Naive thymus-derived CD4-positive, alpha-beta T cell (primary cell): Measurements from ENCODE around the gene VWA5B1. TPM values are rescaled to one million over a fixed set of nuclear protein-coding genes. Genes with fewer than 3 reads are reported as not detected.
A peak's percentile ranks its signal among the peaks of the same experiment; 100 is the strongest.

Source experiments
- ATAC-seq: fragments of 150-1000 bp; cut with Tn5 transposase; 2 replicates; pipeline ENCODE4 v1.10.0; 2021; ENCODE audit warnings: mild to moderate bottlenecking, moderate library complexity
- CTCF ChIA-PET: fragments of 350-600 bp; sonication (Branson Sonifier 250); formaldehyde crosslinking; loops from one replicate; lab custom pipeline; 2021; ENCODE audit warnings: antibody characterized with exemption; lab: Charles Lee
- POLR2A ChIA-PET: fragments of 350-600 bp; sonication (Branson Sonifier 250); formaldehyde crosslinking; loops from one replicate; lab custom pipeline; 2021; ENCODE audit warnings: antibody characterized with exemption, inconsistent platforms; lab: Charles Lee
- DNase-seq, 9 donors: peaks; one replicate each; pipeline versions ENCODE4 v3.0.0 to v3.0.0-alpha.2; 2020 to 2022; ENCODE audit warnings: mixed read lengths in 1 of 9
- H3K27ac ChIP-seq: one replicate; pipeline ENCODE4 v1.7.0; 2013; ENCODE audit warnings: mild to moderate bottlenecking, low read depth, low read length, moderate library complexity
- H3K27me3 ChIP-seq, 2 donors: one replicate each; pipeline ENCODE4 v1.7.0; 2013; ENCODE audit warnings: low read length in 2 of 2, mild to moderate bottlenecking in 2 of 2, moderate library complexity in 2 of 2; ENCODE audit not compliant: control insufficient read depth in 2 of 2, insufficient read depth in 2 of 2
- H3K36me3 ChIP-seq, 3 experiments: 1 replicate in 2 of 3; 2 replicates in 1 of 3; pipeline ENCODE4 v1.7.0; 2013; ENCODE audit warnings: low read length in 3 of 3, mild to moderate bottlenecking in 3 of 3, moderate library complexity in 1 of 3; ENCODE audit not compliant: insufficient read depth in 3 of 3, control insufficient read depth in 2 of 3
- H3K4me1 ChIP-seq, 2 donors: one replicate each; pipeline ENCODE4 v1.7.0; 2013; ENCODE audit warnings: low read length in 2 of 2, mild to moderate bottlenecking in 2 of 2, moderate library complexity in 1 of 2; ENCODE audit not compliant: control insufficient read depth in 2 of 2, insufficient read depth in 2 of 2
- H3K4me3 ChIP-seq: 2 replicates; pipeline ENCODE4 v1.7.0; 2013; ENCODE audit warnings: mild to moderate bottlenecking, low read length
- H3K9me3 ChIP-seq, 3 experiments: 1 replicate in 2 of 3; 2 replicates in 1 of 3; pipeline ENCODE4 v1.7.0; 2013; ENCODE audit warnings: low read length in 3 of 3; ENCODE audit not compliant: control insufficient read depth in 2 of 3
- H3K27ac Mint-ChIP-seq, 9 donors: one replicate each; pipeline ENCODE4 v1.8.0; 2020 to 2022; ENCODE audit warnings: mixed read lengths in 9 of 9, mild to moderate bottlenecking in 8 of 9, moderate library complexity in 5 of 9, inconsistent platforms in 2 of 9
- H3K27me3 Mint-ChIP-seq, 5 donors: one replicate each; pipeline ENCODE4 v1.8.0; 2021 to 2022; ENCODE audit warnings: mixed read lengths in 5 of 5, mild to moderate bottlenecking in 1 of 5
- H3K36me3 Mint-ChIP-seq, 5 donors: one replicate each; pipeline ENCODE4 v1.8.0; 2020 to 2022; ENCODE audit warnings: mixed read lengths in 5 of 5, mild to moderate bottlenecking in 3 of 5, inconsistent platforms in 1 of 5
- H3K4me1 Mint-ChIP-seq, 7 donors: one replicate each; pipeline ENCODE4 v1.8.0; 2020 to 2022; ENCODE audit warnings: mixed read lengths in 7 of 7, mild to moderate bottlenecking in 3 of 7, inconsistent platforms in 1 of 7
- H3K4me3 Mint-ChIP-seq, 10 donors: one replicate each; pipeline ENCODE4 v1.8.0; 2020 to 2022; ENCODE audit warnings: mild to moderate bottlenecking in 10 of 10, mixed read lengths in 10 of 10, moderate library complexity in 6 of 10, inconsistent platforms in 2 of 10
- H3K9me3 Mint-ChIP-seq, 11 donors: one replicate each; pipeline ENCODE4 v1.8.0; 2020 to 2022; ENCODE audit warnings: mixed read lengths in 11 of 11, mild to moderate bottlenecking in 4 of 11, inconsistent platforms in 1 of 11, moderate library complexity in 1 of 11
- intact Hi-C, 2 donors: fragments of 100-400 bp; cut with micrococcal nuclease; formaldehyde crosslinking; loops; one replicate each; pipeline ENCODE4 v1.15.1; 2023
- polyA plus RNA-seq, 2 donors: library from polyadenylated mRNA; unstranded; fragments of 300-500 nt; fragmentation: Illumina TruSeq; gene quantifications; one replicate each; pipeline ENCODE4 v1.2.3, GENCODE V29; 2021
- total RNA-seq, 6 experiments: library from RNA in 5 of 6; stranded (reverse) in 5 of 6; gene quantifications; 1 replicate in 5 of 6; 2 replicates in 1 of 6; pipeline ENCODE4 v1.2.3 and lab custom pipeline; 2021 to 2026

VWA5B1 gene
- total and polyA plus RNA-seq, 7 experiments from 2014 or later: 0.05 to 0.46 (median 0.08) TPM; not detected in 2

DNA sequence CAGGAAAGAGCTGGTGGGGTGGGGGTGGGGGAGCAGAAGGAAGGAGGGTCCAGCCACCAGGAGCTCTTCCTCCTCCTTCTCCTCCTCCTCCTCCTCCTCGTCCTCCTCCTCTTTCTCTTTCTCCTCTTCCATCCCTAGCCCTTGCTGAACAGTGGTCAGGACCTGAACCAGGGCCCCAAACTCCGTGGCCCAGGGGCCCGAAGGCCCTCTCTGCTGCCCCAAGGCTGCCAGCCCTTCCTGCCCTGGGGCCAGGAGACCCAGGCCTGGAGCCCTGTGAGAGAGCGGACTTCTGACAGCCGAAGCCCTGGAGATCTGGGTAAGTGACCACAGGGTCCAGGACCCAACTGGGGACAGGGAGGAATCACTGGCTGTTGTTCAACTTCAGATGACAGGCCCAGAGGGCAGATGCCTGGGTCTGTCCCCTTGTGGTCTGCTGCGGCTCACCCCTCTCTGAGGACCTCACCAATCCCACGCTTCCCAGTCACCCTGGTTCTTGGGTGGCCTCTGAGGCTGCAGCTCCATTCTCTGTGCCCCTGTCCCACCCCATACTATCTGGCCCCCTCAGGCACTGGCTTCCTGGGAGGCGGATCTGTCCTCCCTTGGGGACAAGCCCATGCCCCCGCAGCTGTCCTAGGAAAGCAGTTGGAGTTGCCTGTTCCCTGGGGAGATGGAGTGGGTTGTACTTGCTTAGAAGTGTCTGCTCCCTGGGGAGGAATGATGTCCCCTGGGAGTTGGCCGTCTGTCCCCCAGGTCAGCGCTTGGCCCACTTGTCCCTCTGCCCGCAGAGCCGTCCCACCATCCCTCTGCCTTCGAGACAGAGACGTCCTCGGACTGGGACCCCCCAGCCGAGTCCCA, 51.8 kb downstream of the VWA5B1 start:
- H3K4me3 Mint-ChIP-seq: peak overlapping the region in 4 of 10 donors; percentile 18 to 47 (median 36)
- no peak for ATAC-seq
- intact Hi-C loops: loop anchor here in 1 of 2 donors (5.0 kb wide), 1 partner anchor 110 kb away; no protein-coding TSS in a partner anchor
- no peak overlapping the region for H3K27ac Mint-ChIP-seq
- ChIA-PET POLR2A (no interaction called here), CTCF (no interaction called here)
- peaks cover 0 to 4% of the 10 kb centered on the region in 2 donors for H3K4me1 ChIP-seq
- H3K9me3 ChIP-seq: peaks cover 0 to 5% (median 0%) of the 10 kb centered on the region in 3 experiments
- peaks cover 0 to 7% (median 5%) of the 10 kb centered on the region in 7 donors for H3K4me1 Mint-ChIP-seq
- H3K36me3 Mint-ChIP-seq: peaks cover 0 to 7% (median 7%) of the 10 kb centered on the region in 5 donors
- peaks cover 1 to 12% (median 8%) of the 10 kb centered on the region in 11 donors for H3K9me3 Mint-ChIP-seq
- no peaks in the 10 kb centered on the region for H3K36me3 ChIP-seq
- no peak for DNase-seq
- H3K27me3 ChIP-seq: peaks cover 0 to 4% of the 10 kb centered on the region in 2 donors
- no peak overlapping the region for H3K27ac ChIP-seq
- peaks cover 27 to 38% (median 30%) of the 10 kb centered on the region in 5 donors for H3K27me3 Mint-ChIP-seq
- no peak overlapping the region for H3K4me3 ChIP-seq

DNA sequence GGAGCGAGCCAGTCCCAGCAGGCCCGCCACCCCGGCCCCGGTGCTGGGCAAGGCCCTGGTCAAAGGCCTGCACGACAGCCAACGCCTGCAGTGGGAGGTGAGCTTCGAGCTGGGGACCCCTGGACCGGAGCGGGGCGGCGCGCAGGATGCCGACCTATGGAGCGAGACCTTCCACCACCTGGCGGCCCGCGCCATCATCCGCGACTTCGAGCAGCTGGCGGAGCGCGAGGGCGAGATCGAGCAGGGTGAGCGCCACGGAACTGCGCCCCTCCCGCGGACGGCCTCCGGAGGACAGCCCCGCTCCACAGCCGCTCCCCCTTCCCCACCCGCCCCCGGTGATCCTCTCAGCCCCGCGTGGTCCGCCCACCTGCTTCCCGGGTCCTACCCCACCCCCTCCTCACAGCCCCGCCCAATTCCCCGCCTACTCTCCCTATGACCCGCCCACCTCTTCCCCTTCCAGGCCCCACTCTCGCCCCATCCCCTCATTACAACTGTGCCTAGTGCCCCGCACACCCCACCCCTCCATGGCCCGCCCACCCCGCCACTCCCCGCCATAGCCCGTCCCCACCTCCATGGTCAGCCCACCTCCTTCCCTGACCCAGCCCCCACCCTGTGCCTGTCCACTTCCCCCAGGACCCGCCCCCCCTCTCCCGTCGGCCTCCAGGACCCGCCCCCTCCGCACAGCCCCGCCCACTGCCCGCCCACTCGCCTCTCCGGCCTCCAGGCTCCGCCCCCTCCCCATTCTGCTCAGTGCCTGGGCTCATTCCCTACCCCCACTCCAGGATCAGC, 52.7 kb downstream of the VWA5B1 start:
- Histone ChIP-seq H3K36me3 (no peaks in the 10 kb centered on the region), H3K27ac (no peak overlapping the region), H3K9me3 (peaks cover 0 to 5% (median 0%) of the 10 kb centered on the region in 3 experiments), H3K4me3 (no peak overlapping the region), H3K4me1 (peaks cover 0 to 4% of the 10 kb centered on the region in 2 donors), H3K27me3 (peaks cover 0 to 4% of the 10 kb centered on the region in 2 donors)
- H3K4me1 Mint-ChIP-seq: peaks cover 0 to 7% (median 5%) of the 10 kb centered on the region in 7 donors
- POLR2A ChIA-PET: no interaction called here
- peaks cover 1 to 12% (median 8%) of the 10 kb centered on the region in 11 donors for H3K9me3 Mint-ChIP-seq
- no peak overlapping the region for H3K27ac Mint-ChIP-seq
- peak; percentile 77 for ATAC-seq
- peak in 6 of 9 donors; percentile 14 to 38 (median 20) for DNase-seq
- H3K27me3 Mint-ChIP-seq: peaks cover 19 to 38% (median 29%) of the 10 kb centered on the region in 5 donors
- CTCF ChIA-PET: no interaction called here
- intact Hi-C loops: loop anchor here in 1 of 2 donors (5.0 kb wide), 1 partner anchor 111 kb away; no protein-coding TSS in a partner anchor
- peak overlapping the region in 6 of 10 donors; percentile 23 to 74 (median 52) for H3K4me3 Mint-ChIP-seq
- H3K36me3 Mint-ChIP-seq: peaks cover 0 to 7% (median 7%) of the 10 kb centered on the region in 5 donors

DNA sequence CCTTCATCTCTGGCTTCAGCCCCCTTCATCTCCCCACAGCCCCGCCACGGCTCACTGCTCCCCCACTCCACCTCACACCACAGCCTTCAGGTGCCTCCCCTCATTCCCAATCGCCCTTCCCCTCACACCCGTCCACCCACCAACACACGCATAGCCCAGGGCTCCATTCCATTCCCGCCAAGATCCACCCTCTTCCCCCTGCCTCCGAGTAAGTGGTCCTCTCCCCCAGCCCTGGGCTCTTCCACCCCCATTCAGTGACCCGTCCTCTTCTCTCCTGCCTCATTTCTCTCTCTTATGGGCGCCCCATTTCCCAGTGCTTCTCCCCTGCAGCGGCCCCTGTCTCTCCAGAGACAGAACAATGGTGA, 53.2 kb downstream of the VWA5B1 start:
- ChIA-PET CTCF (no interaction called here), POLR2A (no interaction called here)
- Mint-ChIP-seq H3K4me1 (peaks cover 0 to 7% (median 5%) of the 10 kb centered on the region in 7 donors), H3K9me3 (peaks cover 1 to 12% (median 8%) of the 10 kb centered on the region in 11 donors), H3K36me3 (peaks cover 0 to 7% (median 7%) of the 10 kb centered on the region in 5 donors), H3K27ac (no peak overlapping the region), H3K27me3 (peaks cover 19 to 38% (median 29%) of the 10 kb centered on the region in 5 donors), H3K4me3 (peak overlapping the region; percentile 17 to 74 (median 50))
- peaks cover 0 to 5% (median 0%) of the 10 kb centered on the region in 3 experiments for H3K9me3 ChIP-seq
- H3K27ac ChIP-seq: no peak overlapping the region
- H3K4me3 ChIP-seq: no peak overlapping the region
- peaks cover 0 to 4% of the 10 kb centered on the region in 2 donors for H3K27me3 ChIP-seq
- ATAC-seq: no peak
- no peak for DNase-seq
- no peaks in the 10 kb centered on the region for H3K36me3 ChIP-seq
- intact Hi-C loops: loop anchor here in 1 of 2 donors (5.0 kb wide), 1 partner anchor 112 kb away; no protein-coding TSS in a partner anchor
- peaks cover 0 to 4% of the 10 kb centered on the region in 2 donors for H3K4me1 ChIP-seq

DNA sequence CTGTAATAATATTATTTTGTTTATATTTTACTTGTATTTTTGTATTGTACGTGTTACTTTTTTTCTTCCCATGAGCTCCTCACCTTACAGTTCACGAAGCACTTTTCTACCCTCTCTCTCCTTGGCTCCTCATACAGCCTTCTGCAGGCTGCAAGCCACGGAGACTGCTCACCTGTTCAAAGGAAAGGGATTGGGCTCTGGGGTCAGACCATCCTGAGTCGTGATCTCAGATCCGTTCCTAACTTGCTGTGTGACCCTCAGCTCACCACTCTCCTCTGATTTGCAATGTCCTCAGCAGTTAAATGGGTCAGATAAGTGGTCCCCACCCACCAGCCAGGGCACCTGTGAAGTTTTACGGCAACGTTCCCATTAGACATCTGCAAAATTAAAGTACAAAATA, 54.1 kb downstream of the VWA5B1 start:
- Histone ChIP-seq H3K36me3 (no peaks in the 10 kb centered on the region), H3K4me3 (no peak overlapping the region), H3K4me1 (peaks cover 0 to 4% of the 10 kb centered on the region in 2 donors), H3K9me3 (peaks cover 0 to 5% (median 0%) of the 10 kb centered on the region in 3 experiments), H3K27me3 (peaks cover 0 to 4% of the 10 kb centered on the region in 2 donors), H3K27ac (no peak overlapping the region)
- H3K27me3 Mint-ChIP-seq: peaks cover 19 to 35% (median 33%) of the 10 kb centered on the region in 5 donors
- ChIA-PET CTCF (no interaction called here), POLR2A (no interaction called here)
- peak overlapping the region in 5 of 10 donors; percentile 16 to 74 (median 54) for H3K4me3 Mint-ChIP-seq
- H3K36me3 Mint-ChIP-seq: peaks cover 0 to 7% (median 7%) of the 10 kb centered on the region in 5 donors
- no peak for DNase-seq
- intact Hi-C loops: loop anchor here in 1 of 2 donors (5.0 kb wide), 1 partner anchor 112 kb away; no protein-coding TSS in a partner anchor
- peaks cover 0 to 7% (median 5%) of the 10 kb centered on the region in 7 donors for H3K4me1 Mint-ChIP-seq
- no peak for ATAC-seq
- no peak overlapping the region for H3K27ac Mint-ChIP-seq
- H3K9me3 Mint-ChIP-seq: peaks cover 1 to 12% (median 8%) of the 10 kb centered on the region in 11 donors

DNA sequence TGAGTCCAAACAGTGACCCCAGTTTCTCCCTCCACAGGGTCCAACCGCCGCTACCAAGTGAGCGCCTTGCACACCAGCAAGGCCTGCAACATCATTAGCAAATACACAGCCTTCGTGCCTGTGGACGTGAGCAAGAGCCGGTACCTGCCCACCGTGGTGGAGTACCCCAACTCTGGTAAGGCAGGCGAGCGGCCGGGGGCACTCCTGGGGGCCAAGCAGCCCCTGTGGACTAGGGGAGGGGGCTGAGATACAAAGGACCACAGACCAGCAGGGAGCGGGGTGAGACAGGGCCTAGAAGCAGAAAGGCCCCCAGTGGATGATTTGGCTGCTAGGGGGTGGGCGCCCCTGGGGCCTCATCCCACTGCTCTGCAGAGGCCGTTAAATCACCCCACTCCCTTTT, 54.7 kb downstream of the VWA5B1 start:
- Histone ChIP-seq H3K4me1 (peaks cover 0 to 4% of the 10 kb centered on the region in 2 donors), H3K36me3 (no peaks in the 10 kb centered on the region), H3K27ac (no peak overlapping the region), H3K9me3 (peaks cover 0 to 5% (median 0%) of the 10 kb centered on the region in 3 experiments), H3K4me3 (no peak overlapping the region), H3K27me3 (peaks cover 0 to 4% of the 10 kb centered on the region in 2 donors)
- ATAC-seq (no peak), DNase-seq (no peak)
- Mint-ChIP-seq H3K27ac (no peak overlapping the region), H3K27me3 (peaks cover 19 to 34% (median 30%) of the 10 kb centered on the region in 5 donors), H3K36me3 (peaks cover 0 to 7% (median 7%) of the 10 kb centered on the region in 5 donors), H3K4me1 (peaks cover 0 to 7% (median 5%) of the 10 kb centered on the region in 7 donors), H3K9me3 (peaks cover 1 to 12% (median 8%) of the 10 kb centered on the region in 11 donors), H3K4me3 (no peak overlapping the region)
- intact Hi-C loops: no loop called here
- CTCF ChIA-PET: no interaction called here
- POLR2A ChIA-PET: no interaction called here

DNA sequence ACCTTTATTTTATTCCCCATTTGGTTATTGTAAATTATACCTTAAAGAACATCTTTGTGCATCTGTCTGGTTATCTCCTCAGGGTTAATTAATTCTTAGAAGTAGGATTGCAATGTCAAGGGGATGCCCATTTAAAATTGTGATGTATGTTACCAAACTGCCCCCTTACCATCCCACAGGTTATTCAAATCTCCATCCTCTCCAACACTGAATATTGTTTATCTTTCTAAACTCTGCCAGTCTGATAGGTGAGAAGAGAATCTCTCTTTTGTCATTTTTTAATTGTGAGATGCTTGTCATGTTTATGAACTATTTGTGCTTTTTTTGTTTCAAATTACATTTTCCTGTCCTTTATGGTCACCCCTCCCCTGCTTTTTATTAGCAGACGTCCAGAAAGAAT, 55.8 kb downstream of the VWA5B1 start:
- peaks cover 0 to 7% (median 5%) of the 10 kb centered on the region in 7 donors for H3K4me1 Mint-ChIP-seq
- peaks cover 19 to 31% (median 27%) of the 10 kb centered on the region in 5 donors for H3K27me3 Mint-ChIP-seq
- H3K36me3 Mint-ChIP-seq: peaks cover 0 to 7% (median 7%) of the 10 kb centered on the region in 5 donors
- peaks cover 0 to 4% of the 10 kb centered on the region in 2 donors for H3K4me1 ChIP-seq
- no peak for ATAC-seq
- H3K4me3 Mint-ChIP-seq: no peak overlapping the region
- no peak overlapping the region for H3K27ac ChIP-seq
- no peak overlapping the region for H3K4me3 ChIP-seq
- H3K27ac Mint-ChIP-seq: no peak overlapping the region
- H3K36me3 ChIP-seq: no peaks in the 10 kb centered on the region
- POLR2A ChIA-PET: no interaction called here
- peaks cover 0 to 5% (median 0%) of the 10 kb centered on the region in 3 experiments for H3K9me3 ChIP-seq
- no peak for DNase-seq
- CTCF ChIA-PET: no interaction called here
- intact Hi-C loops: no loop called here
- H3K27me3 ChIP-seq: peaks cover 0 to 4% of the 10 kb centered on the region in 2 donors
- peaks cover 1 to 12% (median 8%) of the 10 kb centered on the region in 11 donors for H3K9me3 Mint-ChIP-seq
